MM.1S (cell line): Measurements from ENCODE around the gene CD8B.
"Not testable (repeated sequence)": the region's sequence is repeated elsewhere in the genome, so short reads cannot be mapped to it uniquely, and the experiment has no call there.

Source experiments
- EZH2 ChIP-seq: fragments of 300-600 bp; sonication (generic); optimal IDR thresholded peaks from 2 replicates; pipeline ENCODE3; 2017; ENCODE audit warnings: low read depth, mild to moderate bottlenecking, antibody characterized with exemption, low read length, mixed read lengths
- EZH2phosphoT487 ChIP-seq: fragments of 300-600 bp; sonication (generic); IDR thresholded peaks from 2 replicates; pipeline ENCODE4 v1.6.1; 2018; ENCODE audit warnings: antibody characterized with exemption, low read length
- TF ChIP-seq, protein P1 (sequence below): fragments of 300-600 bp; sonication (generic); IDR thresholded peaks from 2 replicates; pipeline ENCODE4 v1.5.1; 2016; ENCODE audit warnings: antibody characterized with exemption, low read length, mixed read lengths

DNA sequence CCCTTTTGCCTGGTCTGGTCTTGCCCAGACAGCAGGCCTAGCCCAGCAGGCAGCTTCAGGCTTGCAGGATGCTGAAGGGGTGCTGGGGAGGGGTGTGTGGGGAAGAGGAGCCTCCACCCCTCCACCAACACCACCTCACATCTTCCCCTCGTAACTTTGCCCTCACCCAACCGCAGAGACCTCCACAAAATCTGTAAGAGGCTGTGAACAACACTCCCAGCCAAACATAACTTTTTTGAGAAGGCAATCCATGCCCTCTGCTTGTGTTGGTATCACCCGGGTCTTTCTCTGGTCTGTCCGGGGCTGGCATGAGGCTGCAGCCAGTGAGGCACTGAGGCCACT is 26.2 kb downstream of the CD8B start:
- TF ChIP-seq EZH2, EZH2phosphoT487: not testable (repeated sequence)
- TF ChIP-seq, protein P1, sequence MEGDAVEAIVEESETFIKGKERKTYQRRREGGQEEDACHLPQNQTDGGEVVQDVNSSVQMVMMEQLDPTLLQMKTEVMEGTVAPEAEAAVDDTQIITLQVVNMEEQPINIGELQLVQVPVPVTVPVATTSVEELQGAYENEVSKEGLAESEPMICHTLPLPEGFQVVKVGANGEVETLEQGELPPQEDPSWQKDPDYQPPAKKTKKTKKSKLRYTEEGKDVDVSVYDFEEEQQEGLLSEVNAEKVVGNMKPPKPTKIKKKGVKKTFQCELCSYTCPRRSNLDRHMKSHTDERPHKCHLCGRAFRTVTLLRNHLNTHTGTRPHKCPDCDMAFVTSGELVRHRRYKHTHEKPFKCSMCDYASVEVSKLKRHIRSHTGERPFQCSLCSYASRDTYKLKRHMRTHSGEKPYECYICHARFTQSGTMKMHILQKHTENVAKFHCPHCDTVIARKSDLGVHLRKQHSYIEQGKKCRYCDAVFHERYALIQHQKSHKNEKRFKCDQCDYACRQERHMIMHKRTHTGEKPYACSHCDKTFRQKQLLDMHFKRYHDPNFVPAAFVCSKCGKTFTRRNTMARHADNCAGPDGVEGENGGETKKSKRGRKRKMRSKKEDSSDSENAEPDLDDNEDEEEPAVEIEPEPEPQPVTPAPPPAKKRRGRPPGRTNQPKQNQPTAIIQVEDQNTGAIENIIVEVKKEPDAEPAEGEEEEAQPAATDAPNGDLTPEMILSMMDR: not testable (repeated sequence)
